ENCODE data around the gene CHPT1. TPM values are rescaled to one million over a fixed set of nuclear protein-coding genes. Genes with fewer than 3 reads are reported as not detected.

CHPT1 gene
- total RNA-seq, 1 donor from 2014 or later: 86.1 TPM

- no peak for DNase-seq (ENCODE audit: low spot score)
- intact Hi-C loops (cut with DNase I): no loop called here
These were observed 50.3 kb downstream of the CHPT1 start for GRCh38 chr12:101747697-101748096.

GRCh38 chr12:101748907-101749306, 51.5 kb downstream of the CHPT1 start:
- no peak for DNase-seq (ENCODE audit: low spot score)
- intact Hi-C loops (cut with DNase I): no loop called here

GRCh38 chr12:101749657-101750056, 52.2 kb downstream of the CHPT1 start:
- intact Hi-C loops (cut with DNase I): no loop called here
- DNase-seq (ENCODE audit: low spot score): no peak

GRCh38 chr12:101750152-101750551, 52.7 kb downstream of the CHPT1 start:
- intact Hi-C loops (cut with DNase I): no loop called here
- no peak for DNase-seq (ENCODE audit: low spot score)

- DNase-seq (ENCODE audit: low spot score): no peak
- intact Hi-C loops (cut with DNase I): loop anchor here (10.0 kb wide), 2 partner anchors 195 to 345 kb away; no protein-coding TSS in a partner anchor
These were observed 62.1 kb downstream of the CHPT1 start for GRCh38 chr12:101759396-101760047.

- intact Hi-C loops (cut with DNase I): loop anchor here (10.0 kb wide), 2 partner anchors 197 to 347 kb away; no protein-coding TSS in a partner anchor
- no peak for DNase-seq (ENCODE audit: low spot score)
These were observed 63.9 kb downstream of the CHPT1 start for GRCh38 chr12:101761350-101761749.

- intact Hi-C loops (cut with DNase I): loop anchor here (10.0 kb wide), 2 partner anchors 197 to 347 kb away; no protein-coding TSS in a partner anchor
- no peak for DNase-seq (ENCODE audit: low spot score)
These were observed 64.3 kb downstream of the CHPT1 start for GRCh38 chr12:101761781-101762180.

- intact Hi-C loops (cut with DNase I): loop anchor here (10.0 kb wide), 2 partner anchors 199 to 349 kb away; no protein-coding TSS in a partner anchor
These were observed 65.9 kb downstream of the CHPT1 start for GRCh38 chr12:101763246-101763931.

GRCh38 chr12:101764051-101764792, 66.8 kb downstream of the CHPT1 start:
- intact Hi-C loops (cut with DNase I): loop anchor here (10.0 kb wide), 2 partner anchors 199 to 349 kb away; no protein-coding TSS in a partner anchor
- no peak for DNase-seq (ENCODE audit: low spot score)

More at GRCh38 chr12:101763246-101763931, 65.9 kb downstream of the CHPT1 start:
- no peak for DNase-seq (ENCODE audit: low spot score)

GRCh38 chr12:101767537-101767936, 70.1 kb downstream of the CHPT1 start:
- DNase-seq (ENCODE audit: low spot score): no peak
- intact Hi-C loops (cut with DNase I): loop anchor here (10.0 kb wide), 2 partner anchors 203 to 353 kb away; no protein-coding TSS in a partner anchor

- intact Hi-C loops (cut with DNase I): loop anchor here (10.0 kb wide), 2 partner anchors 204 to 354 kb away; no protein-coding TSS in a partner anchor
- DNase-seq (ENCODE audit: low spot score): no peak
These were observed 71.3 kb downstream of the CHPT1 start for GRCh38 chr12:101768781-101769180.

- DNase-seq (ENCODE audit: low spot score): no peak
- intact Hi-C loops (cut with DNase I): loop anchor here (10.0 kb wide), 2 partner anchors 205 to 355 kb away; no protein-coding TSS in a partner anchor
These were observed 72.4 kb downstream of the CHPT1 start for GRCh38 chr12:101769865-101770264.

- intact Hi-C loops (cut with DNase I): loop anchor here (2.0 kb wide), 2 partner anchors 59 to 69 kb away; partner anchors contain the start of gene GNPTAB
- no peak for DNase-seq (ENCODE audit: low spot score)
These were observed 74.8 kb downstream of the CHPT1 start for GRCh38 chr12:101772012-101772775.

GRCh38 chr12:101773650-101774162, 76.3 kb downstream of the CHPT1 start:
- intact Hi-C loops (cut with DNase I): loop anchor here (2.0 kb wide), 2 partner anchors 57 to 67 kb away; partner anchors contain the start of gene GNPTAB
- DNase-seq (ENCODE audit: low spot score): no peak

GRCh38 chr12:101775816-101776215, 78.4 kb downstream of the CHPT1 start:
- no peak for DNase-seq (ENCODE audit: low spot score)
- intact Hi-C loops (cut with DNase I): no loop called here

GRCh38 chr12:101777485-101777884, 80.0 kb downstream of the CHPT1 start:
- DNase-seq (ENCODE audit: low spot score): no peak
- intact Hi-C loops (cut with DNase I): no loop called here

GRCh38 chr12:101777978-101778377, 80.5 kb downstream of the CHPT1 start:
- no peak for DNase-seq (ENCODE audit: low spot score)
- intact Hi-C loops (cut with DNase I): no loop called here

Data from cardiac septum (tissue), 1 donor.